ENCODE results near the gene KLF1.

DNA sequence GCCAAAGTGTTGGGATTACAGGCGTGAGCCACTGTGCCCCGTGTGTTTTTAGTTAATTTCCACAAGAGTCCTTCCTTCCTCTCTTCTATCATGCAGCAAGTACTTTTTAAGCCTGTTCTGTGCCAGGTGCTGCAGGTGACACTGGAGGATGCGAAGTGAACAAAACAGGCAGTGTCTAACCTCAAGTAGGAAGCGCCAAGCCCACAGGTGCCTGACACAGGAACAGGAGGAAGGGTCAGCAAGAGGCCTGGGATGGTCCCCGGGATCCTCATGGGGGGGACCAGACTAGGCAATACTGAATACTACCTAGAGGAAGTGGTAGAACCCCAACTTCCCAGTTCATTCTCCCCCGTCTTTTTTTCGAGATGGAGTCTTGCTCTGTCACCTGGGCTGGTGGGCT, 49.6 kb upstream of the KLF1 start:
- TF ChIP-seq, protein P1, sequence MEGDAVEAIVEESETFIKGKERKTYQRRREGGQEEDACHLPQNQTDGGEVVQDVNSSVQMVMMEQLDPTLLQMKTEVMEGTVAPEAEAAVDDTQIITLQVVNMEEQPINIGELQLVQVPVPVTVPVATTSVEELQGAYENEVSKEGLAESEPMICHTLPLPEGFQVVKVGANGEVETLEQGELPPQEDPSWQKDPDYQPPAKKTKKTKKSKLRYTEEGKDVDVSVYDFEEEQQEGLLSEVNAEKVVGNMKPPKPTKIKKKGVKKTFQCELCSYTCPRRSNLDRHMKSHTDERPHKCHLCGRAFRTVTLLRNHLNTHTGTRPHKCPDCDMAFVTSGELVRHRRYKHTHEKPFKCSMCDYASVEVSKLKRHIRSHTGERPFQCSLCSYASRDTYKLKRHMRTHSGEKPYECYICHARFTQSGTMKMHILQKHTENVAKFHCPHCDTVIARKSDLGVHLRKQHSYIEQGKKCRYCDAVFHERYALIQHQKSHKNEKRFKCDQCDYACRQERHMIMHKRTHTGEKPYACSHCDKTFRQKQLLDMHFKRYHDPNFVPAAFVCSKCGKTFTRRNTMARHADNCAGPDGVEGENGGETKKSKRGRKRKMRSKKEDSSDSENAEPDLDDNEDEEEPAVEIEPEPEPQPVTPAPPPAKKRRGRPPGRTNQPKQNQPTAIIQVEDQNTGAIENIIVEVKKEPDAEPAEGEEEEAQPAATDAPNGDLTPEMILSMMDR (conservative IDR thresholded peaks at IDR 0.05), result no peak
- no peak for TF ChIP-seq EZH2 (IDR thresholded peaks at IDR 0.05; ENCODE audit: low read depth)

Data from PC-9 (cell line).